ENCODE data around the gene TIMM8A. TPM values are rescaled to one million over a fixed set of nuclear protein-coding genes. Genes with fewer than 3 reads are reported as not detected.

Gene TIMM8A
- total and polyA plus RNA-seq, 2 of the 13 experiments (the other 11 are each of a cell fraction or from before 2014, with no cell fraction given): 6.1 to 25.5 TPM

DNA sequence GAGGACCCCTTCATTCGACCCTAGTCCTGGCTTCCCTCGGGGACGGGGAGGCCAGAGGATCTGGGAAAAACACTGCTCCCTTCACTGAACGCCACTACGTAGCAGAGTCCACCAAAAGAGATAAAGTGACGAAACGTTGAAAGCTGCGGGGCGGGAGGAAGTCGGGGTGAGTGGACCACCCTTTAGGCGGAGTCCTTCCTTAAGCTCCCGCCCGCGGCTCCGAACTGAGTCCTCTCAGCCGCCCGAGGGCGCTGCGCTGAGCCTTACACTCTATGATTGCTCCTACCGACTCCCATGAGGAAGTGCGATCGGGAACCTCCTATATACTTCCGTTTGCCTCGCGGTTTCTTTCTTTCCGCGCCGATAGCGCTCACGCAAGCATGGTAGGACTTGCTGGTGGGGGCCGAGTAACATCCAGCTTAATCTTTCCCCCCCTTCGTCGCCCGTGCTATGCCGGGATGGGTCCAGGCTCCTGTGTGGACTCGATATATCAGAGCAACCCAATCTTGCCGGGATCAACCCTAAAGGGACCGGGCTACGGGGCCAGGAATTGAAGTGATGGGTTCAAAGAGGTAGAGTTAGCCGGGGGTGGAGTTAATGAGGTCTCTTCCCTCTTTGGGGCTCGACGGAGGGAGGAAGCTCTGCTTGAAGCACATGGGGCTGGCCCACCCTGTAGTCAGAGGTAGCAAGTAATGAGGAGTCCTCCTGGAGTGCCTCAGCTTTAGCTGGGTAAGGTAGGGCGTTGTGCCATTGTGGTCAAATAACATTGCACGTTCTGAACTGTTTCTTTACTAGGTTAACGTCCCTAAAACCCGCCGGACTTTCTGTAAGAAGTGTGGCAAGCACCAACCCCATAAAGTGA is 42.4 kb upstream of the TIMM8A start, which contains the start of gene RPL36A (continued):
- TF ChIP-seq ATF2 (CRISPR knock-in tag; IDR thresholded peaks at IDR 0.05) (peak; percentile 59; the same call in 1 of the 2 replicates), MAZ (IDR thresholded peaks at IDR 0.05; ENCODE audit: borderline replicate concordance, low read depth, low read length) (peak; percentile 36; the same call in 1 of the 2 replicates), MAZ (CRISPR knock-in tag; IDR thresholded peaks at IDR 0.05; ENCODE audit: low read depth) (no peak), KMT2A (CRISPR knock-in tag; IDR thresholded peaks at IDR 0.05) (0 out of 2 replicates have a peak, but pooled peaks have one; percentile 26), ZNF543 (CRISPR knock-in tag; IDR thresholded peaks at IDR 0.05) (no peak), ZSCAN20 (CRISPR knock-in tag; IDR thresholded peaks at IDR 0.05; ENCODE audit: borderline replicate concordance) (no peak), FOXA3 (CRISPR knock-in tag; IDR thresholded peaks at IDR 0.05) (peak; percentile 33; the same call in 1 of the 2 replicates), THYN1 (CRISPR knock-in tag; IDR thresholded peaks at IDR 0.05; ENCODE audit: borderline replicate concordance, low read depth) (no peak), HOXA3 (CRISPR knock-in tag; IDR thresholded peaks at IDR 0.05) (peak; percentile 45), JUNB (CRISPR knock-in tag; IDR thresholded peaks at IDR 0.05; ENCODE audit: borderline replicate concordance) (no peak), NR2F1 (CRISPR knock-in tag; IDR thresholded peaks at IDR 0.05) (no peak), THAP9 (CRISPR knock-in tag; IDR thresholded peaks at IDR 0.05; ENCODE audit: borderline replicate concordance) (peak; percentile 67; the same call in 1 of the 2 replicates), MYC (CRISPR knock-in tag; IDR thresholded peaks at IDR 0.05; ENCODE audit: borderline replicate concordance) (peak; percentile 95), ZNF788 (CRISPR knock-in tag; IDR thresholded peaks at IDR 0.05; ENCODE audit: borderline replicate concordance) (peak; percentile 29; the same call in 1 of the 2 replicates), KDM3A (CRISPR knock-in tag; IDR thresholded peaks at IDR 0.05; ENCODE audit: low read depth) (0 out of 2 replicates have a peak, but pooled peaks have one; percentile 48), ZKSCAN1 (IDR thresholded peaks at IDR 0.05; ENCODE audit: low read length) (0 out of 2 replicates have a peak, but pooled peaks have one; percentile 23), PHF5A (CRISPR knock-in tag; IDR thresholded peaks at IDR 0.05; ENCODE audit: low read depth, unreplicated experiment) (peak; percentile 34), ZNF350 (CRISPR knock-in tag; IDR thresholded peaks at IDR 0.05; ENCODE audit: borderline replicate concordance, low read depth) (peak; percentile 73; the same call in 1 of the 2 replicates), KMT2B (CRISPR knock-in tag; IDR thresholded peaks at IDR 0.05) (0 out of 2 replicates have a peak, but pooled peaks have one; percentile 51), POLR2AphosphoS5 (IDR thresholded peaks at IDR 0.05; ENCODE audit: low read depth, low read length) (peak; percentile 96)
- TF ChIP-seq, protein P1, sequence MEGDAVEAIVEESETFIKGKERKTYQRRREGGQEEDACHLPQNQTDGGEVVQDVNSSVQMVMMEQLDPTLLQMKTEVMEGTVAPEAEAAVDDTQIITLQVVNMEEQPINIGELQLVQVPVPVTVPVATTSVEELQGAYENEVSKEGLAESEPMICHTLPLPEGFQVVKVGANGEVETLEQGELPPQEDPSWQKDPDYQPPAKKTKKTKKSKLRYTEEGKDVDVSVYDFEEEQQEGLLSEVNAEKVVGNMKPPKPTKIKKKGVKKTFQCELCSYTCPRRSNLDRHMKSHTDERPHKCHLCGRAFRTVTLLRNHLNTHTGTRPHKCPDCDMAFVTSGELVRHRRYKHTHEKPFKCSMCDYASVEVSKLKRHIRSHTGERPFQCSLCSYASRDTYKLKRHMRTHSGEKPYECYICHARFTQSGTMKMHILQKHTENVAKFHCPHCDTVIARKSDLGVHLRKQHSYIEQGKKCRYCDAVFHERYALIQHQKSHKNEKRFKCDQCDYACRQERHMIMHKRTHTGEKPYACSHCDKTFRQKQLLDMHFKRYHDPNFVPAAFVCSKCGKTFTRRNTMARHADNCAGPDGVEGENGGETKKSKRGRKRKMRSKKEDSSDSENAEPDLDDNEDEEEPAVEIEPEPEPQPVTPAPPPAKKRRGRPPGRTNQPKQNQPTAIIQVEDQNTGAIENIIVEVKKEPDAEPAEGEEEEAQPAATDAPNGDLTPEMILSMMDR (CRISPR knock-in tag; IDR thresholded peaks at IDR 0.05): peak; percentile 83

Data from HepG2 (cell line).